GM21367 (cell line): ENCODE measurements around the gene ADGRL3.
"Not testable (repeated sequence)": the region's sequence is repeated elsewhere in the genome, so short reads cannot be mapped to it uniquely, and the experiment has no call there.

Experiments
- ATAC-seq: cut with Tn5 transposase; IDR thresholded peaks from one replicate; pipeline ENCODE4 v1.9.1; 2021; ENCODE audit not compliant: unreplicated experiment

ADGRL3 gene

DNA sequence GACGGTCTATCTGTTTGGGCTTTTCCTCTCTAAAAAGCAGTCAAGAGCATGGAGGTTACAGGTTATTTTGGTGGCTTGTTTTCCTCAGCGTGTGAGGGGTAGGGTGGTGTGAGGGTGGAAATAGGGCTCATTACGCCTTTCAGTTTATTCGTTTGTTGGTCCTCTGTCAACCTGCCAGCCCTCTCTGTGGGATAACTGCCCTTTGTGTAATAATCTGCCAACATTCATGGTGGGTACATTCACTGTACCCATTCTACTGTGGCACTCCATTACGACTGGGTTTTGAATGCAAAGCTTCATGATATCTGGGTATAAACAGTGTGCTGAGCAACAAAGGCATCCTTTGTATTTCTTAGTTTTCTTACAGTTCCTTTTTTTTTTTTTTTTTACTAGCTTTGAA, 136.4 kb downstream of the ADGRL3 start:
- ATAC-seq = no peak

DNA sequence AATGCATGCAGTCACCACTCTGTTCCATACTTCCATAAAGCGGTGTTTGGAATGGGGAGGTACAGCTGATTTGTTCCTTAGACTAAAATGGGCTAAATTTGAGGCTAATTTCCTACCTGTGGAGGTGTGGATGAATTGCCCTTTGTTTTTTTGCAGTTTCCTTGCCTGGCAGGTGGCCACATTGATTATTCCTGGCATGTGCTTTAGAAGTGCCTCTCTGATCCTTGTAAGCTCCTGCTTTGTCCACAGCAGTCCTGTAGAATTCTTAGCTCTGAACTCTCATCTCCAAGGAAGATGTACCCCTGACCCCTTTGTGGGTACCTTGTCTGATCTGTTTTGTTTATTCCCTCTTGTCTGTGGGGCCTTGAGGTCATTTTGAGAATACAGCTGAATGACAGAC, 136.8 kb downstream of the ADGRL3 start:
- no peak for ATAC-seq

DNA sequence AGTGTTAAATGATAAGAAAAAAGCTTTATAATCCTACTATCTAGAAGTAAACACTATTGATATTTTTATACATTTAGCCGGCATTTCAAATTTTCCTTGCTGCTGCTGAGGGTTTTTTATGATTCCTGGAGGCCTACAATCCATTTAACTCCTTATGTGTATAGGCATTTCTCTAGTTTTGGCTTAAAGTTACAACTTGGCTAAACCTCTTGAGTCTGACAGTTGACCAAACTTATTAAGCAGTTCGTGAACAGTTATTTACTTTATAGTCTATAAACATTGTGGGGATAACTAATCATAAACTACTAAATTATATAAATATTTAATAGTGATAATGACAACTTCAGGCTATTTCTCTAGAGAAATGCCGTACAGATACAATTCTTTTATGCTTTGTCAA, 141.9 kb downstream of the ADGRL3 start:
- ATAC-seq = no peak

DNA sequence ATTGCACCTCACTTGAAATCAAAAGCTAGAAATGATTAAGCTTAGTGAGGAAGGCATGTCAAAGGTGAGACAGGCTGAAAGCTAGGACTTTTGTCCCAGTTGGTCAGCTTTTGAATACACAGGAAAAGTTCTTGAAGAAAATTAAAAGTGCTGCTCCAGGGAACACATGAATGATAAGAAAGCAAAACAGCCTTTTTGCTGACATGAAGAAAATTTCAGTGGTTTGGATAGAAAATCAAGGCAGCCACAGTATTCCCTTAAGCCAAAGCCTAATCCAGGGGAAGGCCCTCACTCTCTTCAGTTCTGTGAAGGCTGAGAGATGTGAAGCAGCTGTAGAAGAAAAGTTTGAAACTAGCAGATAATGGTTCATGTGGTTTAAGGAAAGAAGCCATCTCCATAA, 150.8 kb downstream of the ADGRL3 start:
- ATAC-seq = no peak

DNA sequence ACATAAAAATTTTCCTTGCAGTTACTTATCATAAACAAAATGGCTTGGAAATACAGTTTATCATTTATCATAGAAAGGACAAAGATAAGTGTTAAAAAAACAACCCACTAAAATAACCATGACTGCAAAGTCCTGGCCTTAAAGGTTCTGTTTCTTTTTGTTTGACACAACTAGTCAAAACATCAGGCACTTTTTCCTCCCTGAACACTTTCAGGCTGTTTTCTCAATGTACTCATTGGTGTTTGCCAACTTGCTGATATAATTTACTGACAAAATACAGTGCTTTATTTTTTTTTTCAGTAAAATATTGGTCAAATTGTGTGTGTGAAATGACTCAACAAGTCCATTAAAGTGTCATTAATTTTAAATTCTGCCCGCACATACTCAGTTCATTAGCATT, 156.6 kb downstream of the ADGRL3 start:
- ATAC-seq = no peak

DNA sequence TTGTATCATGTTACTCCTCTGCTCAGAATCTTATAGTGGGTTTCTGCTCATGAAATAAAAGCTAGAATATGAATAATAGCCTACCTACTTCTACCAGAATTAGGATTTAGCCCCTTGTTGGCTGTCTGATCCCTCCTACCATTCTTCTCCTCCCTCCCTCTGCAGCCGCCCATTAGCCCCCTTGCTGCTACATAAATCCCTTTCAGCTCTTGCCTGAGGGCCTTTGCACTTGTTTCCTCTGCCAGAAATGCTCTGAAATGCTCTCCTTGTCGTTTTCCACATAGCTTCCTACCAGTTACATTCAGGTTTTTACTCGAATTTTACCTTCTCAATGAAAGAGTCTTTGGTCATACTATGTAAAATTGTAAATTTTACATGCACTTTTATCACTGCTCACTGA, 159.2 kb downstream of the ADGRL3 start:
- ATAC-seq = no peak

DNA sequence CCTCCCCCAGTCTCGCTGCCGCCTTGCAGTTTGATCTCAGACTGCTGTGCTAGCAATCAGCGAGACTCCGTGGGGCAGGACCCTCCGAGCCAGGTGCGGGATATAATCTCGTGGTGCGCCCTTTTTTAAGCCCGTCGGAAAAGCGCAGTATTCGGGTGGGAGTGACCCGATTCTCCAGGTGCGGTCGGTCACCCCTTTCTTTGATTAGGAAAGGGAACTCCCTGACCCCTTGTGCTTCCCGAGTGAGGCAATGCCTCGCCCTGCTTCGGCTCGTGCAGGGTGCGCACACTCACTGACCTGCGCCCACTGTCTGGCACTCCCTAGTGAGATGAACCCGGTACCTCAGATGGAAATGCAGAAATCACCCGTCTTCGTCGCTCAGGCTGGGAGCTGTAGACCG, 172.7 kb downstream of the ADGRL3 start:
- not testable (repeated sequence) for ATAC-seq

DNA sequence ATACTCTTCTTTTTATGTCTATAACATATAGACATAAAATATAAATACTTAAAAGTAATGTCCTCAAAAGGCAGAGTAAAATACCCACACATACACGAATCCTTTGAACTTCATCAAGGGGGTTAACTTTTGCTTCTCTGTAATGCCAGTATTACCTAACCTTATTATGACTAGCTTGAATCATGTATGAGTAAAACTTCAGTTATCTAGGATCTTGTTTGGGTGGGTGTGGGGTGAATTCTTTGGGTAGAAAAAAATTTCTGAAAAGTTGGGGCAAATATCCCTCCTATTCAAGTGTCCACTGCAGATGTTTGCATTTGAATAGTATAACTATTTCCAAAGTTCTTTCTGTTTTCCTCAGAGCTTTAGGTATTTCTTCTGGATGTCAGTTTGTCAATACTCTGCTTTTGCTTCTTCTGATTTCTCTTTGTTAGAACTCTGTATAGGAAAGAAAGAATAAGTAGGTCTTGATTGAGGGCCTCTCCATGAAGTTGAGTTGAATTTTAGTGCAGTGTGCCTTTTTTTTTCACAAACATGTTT, 173.8 kb downstream of the ADGRL3 start:
- ATAC-seq = no peak

DNA sequence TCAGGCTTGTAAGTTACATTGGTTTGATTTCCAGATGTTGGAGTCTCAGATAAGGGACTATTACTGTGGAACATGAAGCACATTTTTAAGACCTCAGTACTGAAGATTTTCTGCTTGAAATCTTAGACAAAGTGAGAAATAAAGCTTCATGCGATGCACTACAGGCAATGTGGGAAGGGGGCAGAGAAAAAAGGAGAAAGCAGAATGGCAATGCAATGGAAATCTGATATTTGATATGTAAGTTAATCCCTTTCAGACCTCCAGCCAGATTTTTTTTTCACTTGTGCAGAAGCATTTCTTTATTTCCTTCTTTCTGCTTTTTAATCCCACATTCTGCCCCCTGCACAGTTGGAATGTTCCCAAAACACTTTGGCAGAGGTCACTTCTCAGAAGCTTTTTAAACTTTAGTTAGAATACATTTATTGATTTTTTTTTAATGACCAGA, 174.3 kb downstream of the ADGRL3 start:
- ATAC-seq = no peak

DNA sequence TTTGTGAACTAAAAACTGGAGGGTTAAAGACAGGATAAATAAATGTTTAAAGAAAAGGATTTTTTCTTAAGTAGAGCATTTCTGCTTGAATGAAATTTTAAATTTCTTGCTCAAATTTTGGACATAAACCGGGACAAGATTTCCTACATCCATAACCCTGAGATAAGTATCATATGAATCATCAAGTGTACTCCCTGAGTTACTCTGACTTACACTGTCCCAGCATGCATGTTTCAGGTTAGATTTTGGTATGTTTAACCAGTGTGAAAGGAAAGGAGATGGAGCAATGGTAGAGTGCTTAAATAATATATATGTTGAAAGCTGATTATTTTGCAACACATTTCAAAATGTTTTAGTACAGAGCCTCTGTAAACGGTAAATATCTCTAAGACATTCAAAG, 175.2 kb downstream of the ADGRL3 start:
- ATAC-seq = no peak

DNA sequence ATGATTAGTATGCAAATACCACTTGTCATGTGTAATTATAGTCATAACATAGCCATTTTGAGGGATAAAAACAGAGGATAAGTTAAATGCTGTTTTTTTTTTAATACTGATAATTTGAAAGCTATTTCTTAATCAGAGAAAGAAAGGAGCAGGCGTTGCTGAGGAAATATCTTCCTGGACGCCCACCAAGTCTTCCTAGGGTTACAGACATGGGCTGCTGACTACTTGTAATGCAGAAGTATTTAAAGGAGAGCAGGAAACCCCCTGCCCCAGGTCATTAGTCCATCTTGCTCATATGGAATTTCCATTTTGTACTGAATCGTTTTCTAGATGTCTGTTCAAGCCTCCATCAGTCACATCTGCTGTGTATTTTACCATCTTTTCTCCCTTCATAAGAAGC, 176.2 kb downstream of the ADGRL3 start:
- no peak for ATAC-seq

DNA sequence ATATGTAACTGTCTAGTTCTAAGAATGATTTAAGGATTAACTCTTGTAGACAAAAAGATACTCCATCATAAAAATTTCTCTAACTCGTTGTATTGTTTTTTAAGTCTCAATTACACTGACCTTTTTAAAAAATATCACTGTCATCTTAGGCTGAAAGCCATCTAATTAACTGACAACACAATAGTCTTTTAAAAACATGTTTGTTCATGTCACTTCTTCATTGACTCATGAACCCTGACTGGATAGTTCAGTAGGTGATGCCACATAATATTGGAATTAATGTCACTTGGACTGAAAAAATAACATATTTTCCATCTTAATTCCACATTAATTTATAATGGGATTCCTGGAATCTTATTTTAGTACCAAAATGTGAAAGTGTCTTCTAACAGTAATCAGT, 179.3 kb downstream of the ADGRL3 start:
- ATAC-seq = no peak

DNA sequence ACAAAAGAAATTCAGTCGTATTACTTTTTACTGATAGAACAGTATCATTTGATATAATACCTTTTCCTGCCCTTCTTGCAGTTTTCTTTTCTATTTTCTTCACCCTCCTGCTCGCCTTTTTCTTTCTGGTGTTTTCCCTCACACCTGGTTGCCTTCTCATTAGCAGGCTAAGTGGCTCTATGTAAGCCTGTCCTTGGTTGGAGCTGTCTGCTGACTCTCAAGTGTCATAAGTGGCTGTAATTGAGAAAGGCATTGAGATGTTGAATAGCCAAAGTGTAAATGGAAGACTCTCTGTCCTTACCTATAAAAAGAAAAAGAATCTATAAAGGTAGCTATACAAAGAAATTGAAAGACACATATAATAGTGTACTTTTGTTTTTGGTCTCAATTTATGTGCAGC, 180.7 kb downstream of the ADGRL3 start:
- ATAC-seq = no peak

DNA sequence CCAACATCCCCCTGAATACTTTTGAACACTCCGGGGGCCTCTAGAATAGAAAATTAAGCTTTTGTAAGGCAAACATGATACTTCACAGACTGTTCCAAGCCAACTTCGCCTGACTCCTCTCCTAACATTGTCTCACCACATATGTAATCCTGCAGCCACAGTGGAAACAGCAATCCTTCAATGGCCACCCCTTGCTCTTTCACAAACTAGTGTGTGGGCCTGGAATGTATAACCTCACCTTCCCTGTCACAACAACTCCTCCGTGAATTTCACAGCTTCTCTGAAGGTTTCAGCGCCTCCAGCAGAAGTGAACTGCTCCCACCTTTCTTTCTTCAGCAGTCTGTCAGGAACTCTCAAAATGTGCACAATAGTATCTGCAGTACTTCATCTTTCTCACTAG, 185.1 kb downstream of the ADGRL3 start:
- no peak for ATAC-seq

DNA sequence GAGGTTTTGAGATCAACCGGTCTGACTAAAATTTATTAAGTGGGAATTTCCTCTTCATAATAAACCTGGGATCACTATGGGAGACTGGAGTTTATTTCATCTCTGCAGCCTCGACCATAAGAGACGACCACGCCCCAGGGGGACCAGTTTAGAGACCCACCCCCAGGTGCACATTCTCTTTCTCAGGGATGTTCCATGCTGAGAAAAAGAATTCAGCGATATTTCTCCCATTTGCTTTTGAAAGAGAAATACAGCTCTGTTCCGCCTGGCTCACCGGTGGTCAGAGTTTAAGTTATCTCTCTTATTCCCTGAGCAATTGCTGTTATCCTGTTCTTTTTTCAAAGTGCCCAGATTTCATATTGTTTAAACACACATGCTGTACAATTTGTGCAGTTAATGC, 187.2 kb downstream of the ADGRL3 start:
- ATAC-seq = not testable (repeated sequence)

DNA sequence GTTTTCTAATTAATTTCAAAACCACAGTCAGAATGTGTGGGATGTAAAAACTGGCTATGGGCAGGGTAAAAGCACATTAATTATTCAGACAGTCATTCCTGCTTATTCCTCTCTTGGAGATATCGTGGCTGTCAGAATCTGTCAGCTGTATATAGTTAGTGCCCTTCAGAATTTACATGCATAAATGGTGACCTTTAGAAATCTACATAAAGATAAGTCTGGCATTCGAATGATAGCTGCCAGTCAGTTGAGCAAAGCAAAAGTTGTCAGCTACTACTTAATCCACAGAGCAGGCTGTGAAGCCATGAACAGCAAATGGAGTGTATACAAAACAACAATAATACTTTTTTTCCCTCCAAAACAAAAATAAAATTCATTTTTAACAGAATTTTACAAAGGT, 189.5 kb downstream of the ADGRL3 start:
- ATAC-seq = no peak

DNA sequence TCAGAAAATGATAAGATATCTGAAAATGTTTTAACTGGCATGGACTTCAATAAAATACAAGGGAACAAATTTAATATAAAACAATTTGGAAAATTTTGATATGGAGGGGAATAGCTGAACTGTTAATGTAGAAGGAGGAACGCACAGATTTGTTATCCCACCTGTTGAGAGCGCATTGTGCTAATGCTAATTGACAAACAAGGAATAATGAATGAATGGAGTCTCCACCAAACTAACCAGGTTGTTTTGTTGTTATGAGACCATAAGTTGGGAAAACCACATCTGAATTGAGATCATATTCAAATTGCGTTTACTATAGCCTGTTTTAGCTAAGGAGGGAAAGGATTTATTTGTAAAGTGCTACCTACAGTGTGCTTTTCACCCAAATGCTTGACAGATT, 195.6 kb downstream of the ADGRL3 start:
- no peak for ATAC-seq

DNA sequence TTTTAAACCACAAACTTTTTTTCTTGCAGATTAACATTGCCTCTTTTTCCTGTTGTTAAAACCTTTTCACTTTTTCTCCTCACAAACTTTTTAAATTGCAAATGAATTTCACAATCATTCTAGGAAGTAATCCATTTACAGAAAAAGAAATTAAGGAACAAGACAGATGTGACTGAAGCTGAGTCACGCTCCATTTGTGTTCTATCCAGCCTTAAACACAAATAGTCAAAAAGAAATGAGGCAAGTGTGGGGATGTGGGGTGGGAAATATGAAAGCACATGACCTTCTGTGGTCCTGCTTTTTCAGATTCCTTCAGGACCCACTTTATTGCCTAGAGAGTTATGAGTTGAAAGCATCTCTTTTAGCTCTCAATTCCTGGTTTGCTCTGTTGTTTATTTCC, 197.0 kb downstream of the ADGRL3 start:
- ATAC-seq = no peak

DNA sequence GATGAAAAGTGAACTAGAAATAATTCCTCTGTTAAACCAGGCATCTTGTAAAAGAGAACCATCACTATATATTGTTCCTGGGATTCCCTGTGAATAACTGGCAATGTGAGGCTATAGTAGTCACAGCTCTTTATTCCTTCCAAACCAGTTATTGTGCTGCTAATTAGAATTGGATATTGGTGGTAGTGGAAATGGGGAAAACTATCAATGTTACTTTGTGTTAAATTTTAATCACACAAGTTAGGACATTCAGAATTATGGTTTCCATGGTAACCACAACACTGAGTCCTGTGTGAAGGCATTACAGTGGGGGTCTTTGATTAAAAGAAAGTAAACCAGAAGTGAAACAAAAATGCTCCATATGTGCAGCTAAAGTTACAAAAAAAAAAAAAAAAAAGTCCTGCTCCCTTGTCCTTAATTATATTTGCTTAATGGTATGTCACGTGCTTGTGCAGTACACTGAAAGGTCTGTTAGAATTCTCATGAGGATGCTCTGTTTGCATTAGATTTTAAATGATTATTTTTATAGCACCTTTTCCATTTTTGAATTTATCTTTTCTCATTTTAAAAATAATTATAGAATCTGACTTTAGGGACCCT, 200.4 kb downstream of the ADGRL3 start:
- ATAC-seq = no peak

DNA sequence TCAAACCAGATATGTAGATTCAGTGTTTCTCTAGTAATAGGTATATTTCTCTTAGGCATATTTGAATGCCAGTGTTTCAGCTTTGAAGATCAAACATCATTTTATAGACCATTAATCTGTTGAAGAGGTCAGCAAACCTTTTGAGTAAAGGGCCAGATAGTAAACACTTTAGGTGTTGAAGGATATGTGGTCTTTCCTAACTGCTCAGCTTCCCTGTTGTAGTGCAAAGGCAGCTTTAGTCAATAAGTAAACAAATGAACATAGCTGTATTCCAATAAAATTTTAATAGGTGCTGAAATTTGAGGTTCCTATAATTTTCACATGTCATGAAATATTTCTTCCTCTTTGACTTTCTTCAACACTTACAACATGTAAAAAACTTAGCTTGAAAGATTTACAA, 201.6 kb downstream of the ADGRL3 start:
- no peak for ATAC-seq

DNA sequence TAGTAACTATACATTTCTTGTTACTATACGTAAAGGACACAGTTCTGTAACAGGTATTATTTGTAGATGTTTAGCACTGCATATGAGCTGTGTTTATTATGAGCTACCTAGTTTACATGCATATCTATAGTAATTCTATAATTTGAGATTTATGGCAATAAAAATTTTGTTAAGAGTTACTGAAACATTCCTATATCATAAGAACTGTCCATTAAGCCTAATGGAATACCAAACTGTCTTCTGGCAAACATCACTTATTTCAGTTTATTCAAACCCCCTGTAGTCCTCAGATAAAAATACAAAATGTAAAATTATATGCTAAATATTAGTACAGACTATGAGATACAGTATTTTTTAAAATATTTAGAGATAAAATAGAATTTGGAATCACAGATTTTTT, 205.2 kb downstream of the ADGRL3 start:
- ATAC-seq = no peak

DNA sequence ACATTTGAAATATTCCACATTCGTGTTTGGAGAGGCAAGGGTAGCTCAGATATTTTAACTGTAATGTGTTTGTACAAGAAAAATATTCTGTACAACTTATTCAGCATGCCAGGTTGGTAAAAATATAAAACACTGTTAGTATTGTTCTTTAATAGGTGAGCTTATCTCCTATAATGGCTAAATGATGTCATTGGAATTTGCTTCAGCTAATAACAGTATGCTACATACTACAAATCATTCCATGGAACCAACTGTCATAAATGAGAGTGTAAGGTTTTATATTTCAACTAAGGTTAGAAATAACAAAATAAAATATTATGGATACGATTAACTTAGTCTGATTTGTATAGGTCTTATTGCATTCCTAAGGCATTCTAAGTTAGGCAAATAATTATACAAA, 206.6 kb downstream of the ADGRL3 start:
- ATAC-seq = no peak
